Lower leg skin (tissue), 4 donors: ENCODE results near the gene HERPUD2. TPM values are rescaled to one million over a fixed set of nuclear protein-coding genes. Genes with fewer than 3 reads are reported as not detected.

ENCODE experiments used
- DNase-seq, 2 donors: peaks; one replicate each; pipeline ENCODE4 v3.0.0-alpha.2; 2019; ENCODE audit warnings: low spot score in 2 of 2
- H3K4me3 ChIP-seq: fragments of 200-600 bp; sonication (generic); 2 replicates; pipeline ENCODE4 v1.5.1; 2017; ENCODE audit warnings: mild to moderate bottlenecking, low read depth; ENCODE audit not compliant: poor library complexity, severe bottlenecking
- POLR2A ChIP-seq, 2 donors: fragments of 450-650 bp; IDR thresholded peaks; one replicate each; pipeline ENCODE4 v1.6.1; 2016 to 2017; ENCODE audit warnings: antibody characterized with exemption in 2 of 2, mild to moderate bottlenecking in 1 of 2, moderate library complexity in 1 of 2
- WGBS, 2 donors: methylation state at CpG; one replicate each; pipeline ENCODE4 v1.1.5; 2018; 5-methylcytosine and 5-hydroxymethylcytosine counted together
- intact Hi-C: fragments of 100-400 bp; cut with DNase I; formaldehyde crosslinking; loops from one replicate; pipeline ENCODE4 v1.15.0; 2023; ENCODE audit warnings: low total_unique reads
- total RNA-seq, 4 donors: library from RNA; depleted of rRNA; stranded (reverse); fragments of >200 nt; gene quantifications; one replicate each; pipeline ENCODE4 v1.1.0, GENCODE V29; 2016
- TF ChIP-seq, protein P1 (sequence below), 3 donors: fragments of 450-650 bp; IDR thresholded peaks; one replicate each; pipeline ENCODE4 v1.5.1; 2016; ENCODE audit warnings: antibody characterized with exemption in 3 of 3, mild to moderate bottlenecking in 3 of 3, moderate library complexity in 2 of 3

Gene HERPUD2
- total RNA-seq, 4 donors from 2014 or later: 24.8 to 44.1 (median 39.3) TPM

DNA sequence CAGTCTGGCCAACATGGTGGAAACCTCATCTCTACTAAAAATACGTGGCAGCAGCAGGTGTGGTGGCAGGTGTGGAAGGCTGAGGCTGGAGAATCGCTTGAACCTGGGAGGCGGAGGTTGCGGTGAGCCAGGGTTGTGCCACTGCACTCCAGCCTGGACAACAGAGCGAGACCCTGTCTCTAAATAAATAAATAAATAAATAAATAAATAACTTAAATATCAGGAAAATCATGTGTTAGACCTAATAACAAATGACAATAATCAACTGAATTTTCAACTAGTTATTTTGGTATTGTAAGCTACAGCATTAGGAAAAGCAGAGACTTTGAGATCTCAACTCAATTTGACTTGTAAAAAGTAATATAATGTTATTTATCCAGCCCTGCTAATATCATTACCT lies 9.2 kb downstream of the HERPUD2 start:
- 93 to 95% methylated on average over 5 of the region's 5 CpGs for WGBS, 2 donors
- H3K4me3 ChIP-seq: no peak overlapping the region
- intact Hi-C loops: no loop called here
- DNase-seq: no peak
- TF ChIP-seq, protein P1, sequence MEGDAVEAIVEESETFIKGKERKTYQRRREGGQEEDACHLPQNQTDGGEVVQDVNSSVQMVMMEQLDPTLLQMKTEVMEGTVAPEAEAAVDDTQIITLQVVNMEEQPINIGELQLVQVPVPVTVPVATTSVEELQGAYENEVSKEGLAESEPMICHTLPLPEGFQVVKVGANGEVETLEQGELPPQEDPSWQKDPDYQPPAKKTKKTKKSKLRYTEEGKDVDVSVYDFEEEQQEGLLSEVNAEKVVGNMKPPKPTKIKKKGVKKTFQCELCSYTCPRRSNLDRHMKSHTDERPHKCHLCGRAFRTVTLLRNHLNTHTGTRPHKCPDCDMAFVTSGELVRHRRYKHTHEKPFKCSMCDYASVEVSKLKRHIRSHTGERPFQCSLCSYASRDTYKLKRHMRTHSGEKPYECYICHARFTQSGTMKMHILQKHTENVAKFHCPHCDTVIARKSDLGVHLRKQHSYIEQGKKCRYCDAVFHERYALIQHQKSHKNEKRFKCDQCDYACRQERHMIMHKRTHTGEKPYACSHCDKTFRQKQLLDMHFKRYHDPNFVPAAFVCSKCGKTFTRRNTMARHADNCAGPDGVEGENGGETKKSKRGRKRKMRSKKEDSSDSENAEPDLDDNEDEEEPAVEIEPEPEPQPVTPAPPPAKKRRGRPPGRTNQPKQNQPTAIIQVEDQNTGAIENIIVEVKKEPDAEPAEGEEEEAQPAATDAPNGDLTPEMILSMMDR (IDR thresholded peaks at IDR 0.05): no peak
- TF ChIP-seq POLR2A (IDR thresholded peaks at IDR 0.05): no peak

DNA sequence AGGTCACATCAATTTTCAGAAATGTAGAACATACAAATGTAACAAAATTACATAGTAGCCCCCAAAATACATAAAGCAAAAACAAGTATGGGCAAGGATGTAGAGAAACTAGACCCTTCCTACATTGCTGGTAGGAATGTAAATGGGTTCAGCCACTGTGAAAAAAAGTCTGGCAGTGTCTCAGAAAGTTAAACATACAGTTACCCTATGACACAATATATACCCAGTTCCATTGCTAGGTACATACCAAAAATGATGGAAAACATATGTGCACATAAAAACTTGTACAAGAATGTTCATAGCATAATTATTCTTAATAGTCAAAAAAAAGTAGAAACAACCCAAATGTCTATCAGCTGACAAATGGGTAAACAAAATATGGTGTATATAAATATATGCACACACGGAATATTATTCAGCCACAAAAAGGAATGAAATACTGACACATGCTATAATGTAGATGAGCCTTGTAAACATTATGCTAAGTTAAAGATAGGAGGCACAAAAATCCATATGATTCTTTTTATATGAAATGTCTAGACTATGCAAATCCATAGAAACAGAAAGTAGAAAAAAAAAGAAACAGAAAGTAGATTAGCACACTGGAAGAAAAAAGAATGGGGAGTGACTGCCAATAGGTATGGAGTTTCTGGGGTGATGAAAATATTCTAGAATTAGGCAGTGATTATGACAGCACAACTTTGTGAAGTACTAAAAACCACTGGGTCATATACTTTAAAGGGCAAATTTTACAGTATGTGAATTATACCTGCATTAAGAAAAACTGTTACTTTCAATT lies 13.5 kb downstream of the HERPUD2 start:
- intact Hi-C loops: no loop called here
- no peak overlapping the region for H3K4me3 ChIP-seq
- 100% methylated on average over 1 of the region's 1 CpG for WGBS, 2 donors
- DNase-seq: no peak
- TF ChIP-seq, protein P1 (IDR thresholded peaks at IDR 0.05): no peak
- no peak for TF ChIP-seq POLR2A (IDR thresholded peaks at IDR 0.05)

DNA sequence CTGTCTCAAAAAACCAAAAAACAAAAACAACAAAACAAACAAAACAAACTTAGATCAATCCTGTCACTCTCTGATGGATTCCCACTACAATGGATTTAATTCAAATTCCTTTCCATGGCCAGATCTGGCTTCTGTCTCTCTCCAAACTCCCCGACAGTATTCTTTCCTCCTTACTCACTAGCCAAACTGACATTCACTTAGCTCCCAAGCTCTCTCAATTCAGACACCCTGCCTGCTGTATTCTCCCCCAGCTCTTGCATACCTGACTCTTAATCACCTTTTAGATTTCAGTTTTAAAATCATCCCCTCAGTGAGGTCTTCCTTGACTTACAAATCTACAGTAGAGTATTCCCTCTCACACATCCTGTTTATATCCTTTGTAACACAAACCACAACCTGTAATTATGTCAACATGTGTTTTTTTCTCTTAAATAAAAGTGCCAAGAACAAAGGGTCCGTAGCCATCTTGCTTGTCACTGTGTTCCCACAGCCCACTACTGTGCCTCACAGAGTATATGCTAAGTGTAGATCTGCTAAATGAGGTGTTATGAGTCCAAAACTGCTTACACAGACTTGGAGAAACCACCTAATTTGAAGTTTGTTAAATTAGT lies 14.4 kb downstream of the HERPUD2 start:
- TF ChIP-seq POLR2A (IDR thresholded peaks at IDR 0.05): no peak
- TF ChIP-seq, protein P1 (IDR thresholded peaks at IDR 0.05): no peak
- whole genome bisulfite sequencing, 2 donors: 73 to 82% methylated on average over 2 of the region's 2 CpGs
- H3K4me3 ChIP-seq: no peak overlapping the region
- no peak for DNase-seq
- intact Hi-C loops: no loop called here

DNA sequence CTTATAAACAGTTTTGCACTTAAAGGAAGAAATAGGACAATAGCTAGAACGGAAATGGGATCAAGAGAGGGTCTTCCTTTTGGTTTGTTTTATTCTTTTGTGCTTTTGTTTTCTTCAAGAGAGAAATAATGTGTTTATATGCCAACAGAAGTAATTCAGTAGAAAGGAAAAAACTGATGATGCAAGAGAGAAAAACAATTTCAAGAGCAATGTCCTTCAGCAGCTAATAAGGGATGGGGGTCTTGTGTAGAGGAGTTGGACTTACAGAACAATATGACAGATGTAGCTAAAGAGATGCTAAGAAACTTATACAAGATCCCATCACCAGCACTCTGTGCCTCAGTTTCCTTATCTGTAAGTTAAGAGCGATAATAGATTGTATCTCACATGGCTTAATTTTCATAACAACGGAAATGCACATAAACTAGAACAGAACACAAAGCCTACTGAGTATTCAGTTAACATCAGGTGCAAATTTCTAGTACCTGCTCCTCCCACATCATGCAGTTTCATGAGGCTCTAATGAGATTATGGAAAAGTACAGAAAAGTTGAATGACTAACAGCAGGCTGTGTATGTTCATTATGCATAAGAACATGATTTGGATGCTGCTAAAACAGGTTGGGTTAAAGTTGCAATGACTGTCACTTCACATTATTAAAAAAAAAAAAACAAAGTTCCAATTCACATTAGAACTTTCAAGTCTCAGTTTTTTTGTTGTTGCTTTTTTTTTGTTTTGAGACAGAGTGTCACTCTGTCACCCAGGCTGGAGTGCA lies 17.2 kb downstream of the HERPUD2 start:
- H3K4me3 ChIP-seq: no peak overlapping the region
- TF ChIP-seq, protein P1 (IDR thresholded peaks at IDR 0.05): no peak
- TF ChIP-seq POLR2A (IDR thresholded peaks at IDR 0.05): no peak
- WGBS, 2 donors: 79 to 84% methylated on average over 3 of the region's 3 CpGs
- intact Hi-C loops: no loop called here
- no peak for DNase-seq

DNA sequence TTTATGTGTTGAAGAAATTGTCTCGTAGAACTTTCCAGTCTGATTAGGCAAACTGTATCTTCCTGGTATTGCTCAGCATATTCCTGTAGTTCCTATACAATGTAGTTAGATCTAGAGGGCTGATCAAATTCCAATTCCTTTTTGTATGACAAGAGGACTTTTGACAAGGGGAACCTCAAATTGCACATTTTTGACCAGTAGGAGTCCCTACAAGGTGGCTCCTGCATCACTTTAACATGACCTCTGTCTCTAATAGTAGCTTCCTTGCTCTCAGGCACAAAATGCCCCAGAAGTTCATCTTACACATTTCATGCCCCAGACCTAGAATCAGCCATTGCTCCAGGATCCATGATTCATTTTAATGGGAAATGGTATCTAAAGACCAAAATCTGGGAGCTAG lies 18.7 kb downstream of the HERPUD2 start:
- intact Hi-C loops: no loop called here
- no peak for TF ChIP-seq POLR2A (IDR thresholded peaks at IDR 0.05)
- TF ChIP-seq, protein P1 (IDR thresholded peaks at IDR 0.05): no peak
- H3K4me3 ChIP-seq: no peak overlapping the region
- no peak for DNase-seq
- WGBS, 2 donors: 36 to 63% methylated on average over 1 of the region's 1 CpG
